GM06990 (cell line): ENCODE data around the gene NSMF.

Experiments
- DNase-seq: peaks from one replicate; pipeline ENCODE4 v3.0.0-alpha.2; 2011; ENCODE audit not compliant: insufficient read length; ENCODE audit errors: extremely low read depth
- H3K27me3 ChIP-seq: replicated peaks from 2 replicates; pipeline ENCODE4 v1.6.0; 2011; ENCODE audit warnings: low read length; ENCODE audit not compliant: control insufficient read depth, insufficient read depth
- H3K36me3 ChIP-seq: 2 replicates; pipeline ENCODE4 v1.5.1; 2011; ENCODE audit warnings: low read length; ENCODE audit not compliant: control insufficient read depth, insufficient read depth
- H3K4me3 ChIP-seq: replicated peaks from 2 replicates; pipeline ENCODE4 v1.5.1; 2011; ENCODE audit warnings: low read depth, mild to moderate bottlenecking, control low read depth, low read length
- CTCF ChIP-seq: IDR thresholded peaks from 2 replicates; pipeline ENCODE4 v1.5.1; 2011; ENCODE audit warnings: low read length, control low read depth, mild to moderate bottlenecking, inconsistent platforms; ENCODE audit not compliant: insufficient read depth, poor library complexity, severe bottlenecking

NSMF gene

GRCh38 chr9:137445930-137446431, 13.2 kb downstream of the NSMF start:
- H3K27me3 ChIP-seq = no peaks in the 10 kb centered on the region
- TF ChIP-seq CTCF = no peak
- H3K4me3 ChIP-seq = no peak overlapping the region
- no peaks in the 10 kb centered on the region; the same call in 1 of the 2 replicates for H3K36me3 ChIP-seq
- peak; percentile 30 for DNase-seq

- peak; percentile 76 for DNase-seq
- H3K36me3 ChIP-seq = no peaks in the 10 kb centered on the region; the same call in 1 of the 2 replicates
- peak; percentile 91 for TF ChIP-seq CTCF
- no peak overlapping the region; the same call in 1 of the 2 replicates for H3K4me3 ChIP-seq
- no peaks in the 10 kb centered on the region for H3K27me3 ChIP-seq
These were observed 13.8 kb downstream of the NSMF start for GRCh38 chr9:137445275-137445807.

- Histone ChIP-seq H3K4me3 (no peak overlapping the region), H3K36me3 (no peaks in the 10 kb centered on the region; the same call in 1 of the 2 replicates), H3K27me3 (no peaks in the 10 kb centered on the region)
- DNase-seq = no peak
- no peak for TF ChIP-seq CTCF
These were observed 14.9 kb downstream of the NSMF start for GRCh38 chr9:137444106-137444790.

- DNase-seq = no peak
- Histone ChIP-seq H3K36me3 (no peaks in the 10 kb centered on the region), H3K27me3 (no peaks in the 10 kb centered on the region), H3K4me3 (no peak overlapping the region)
- no peak for TF ChIP-seq CTCF
These were observed 17.2 kb downstream of the NSMF start for GRCh38 chr9:137441935-137442321.

- peak within 1 kb of the TSS; percentile 35; the same call in 1 of the 2 replicates for H3K4me3 ChIP-seq
- no peaks in the 10 kb centered on the region for H3K27me3 ChIP-seq
- DNase-seq = no peak
- TF ChIP-seq CTCF = no peak
- no peaks in the 10 kb centered on the region for H3K36me3 ChIP-seq
These were observed 17.7 kb downstream of the NSMF start, which contains the start of gene ENTPD8 for GRCh38 chr9:137441289-137441934. ENTPD8 (minus strand) TSS chr9:137441357; CDS start chr9:137438285, 3,072 bp downstream.
